Measurements from ENCODE around the gene TBX15.

DNA sequence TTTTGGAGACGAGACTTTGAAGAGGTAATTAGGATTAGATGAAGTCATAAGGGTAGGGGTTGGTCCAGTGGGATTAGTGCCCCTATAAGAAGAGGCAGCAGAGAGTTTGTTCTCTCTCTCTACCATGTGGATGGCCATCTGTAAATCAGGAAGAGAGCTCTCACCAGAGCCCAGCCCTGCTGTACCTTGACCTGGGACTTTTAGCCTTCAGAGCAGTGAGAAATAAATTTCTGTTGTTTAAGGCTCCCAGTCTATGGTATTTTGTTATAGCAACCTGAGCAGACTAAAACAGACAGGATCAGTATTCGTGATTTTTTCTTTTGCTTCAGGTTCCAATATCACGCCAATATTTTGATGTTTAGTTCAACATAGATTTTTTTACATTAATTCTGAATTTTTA lies 30.0 kb downstream of the TBX15 start:
- TF ChIP-seq POLR2AphosphoS5 (IDR thresholded peaks at IDR 0.05; ENCODE audit: low read depth, low read length) (no peak), SIN3A (IDR thresholded peaks at IDR 0.05; ENCODE audit: borderline replicate concordance, insufficient read depth, low read length) (no peak), TAF1 (IDR thresholded peaks at IDR 0.05; ENCODE audit: borderline replicate concordance, insufficient read depth, low read length) (no peak)

All from PFSK-1 (cell line).